ENCODE results near the gene ST7.
"Not testable (repeated sequence)": the region's sequence is repeated elsewhere in the genome, so short reads cannot be mapped to it uniquely, and the experiment has no call there.

ST7 gene

DNA sequence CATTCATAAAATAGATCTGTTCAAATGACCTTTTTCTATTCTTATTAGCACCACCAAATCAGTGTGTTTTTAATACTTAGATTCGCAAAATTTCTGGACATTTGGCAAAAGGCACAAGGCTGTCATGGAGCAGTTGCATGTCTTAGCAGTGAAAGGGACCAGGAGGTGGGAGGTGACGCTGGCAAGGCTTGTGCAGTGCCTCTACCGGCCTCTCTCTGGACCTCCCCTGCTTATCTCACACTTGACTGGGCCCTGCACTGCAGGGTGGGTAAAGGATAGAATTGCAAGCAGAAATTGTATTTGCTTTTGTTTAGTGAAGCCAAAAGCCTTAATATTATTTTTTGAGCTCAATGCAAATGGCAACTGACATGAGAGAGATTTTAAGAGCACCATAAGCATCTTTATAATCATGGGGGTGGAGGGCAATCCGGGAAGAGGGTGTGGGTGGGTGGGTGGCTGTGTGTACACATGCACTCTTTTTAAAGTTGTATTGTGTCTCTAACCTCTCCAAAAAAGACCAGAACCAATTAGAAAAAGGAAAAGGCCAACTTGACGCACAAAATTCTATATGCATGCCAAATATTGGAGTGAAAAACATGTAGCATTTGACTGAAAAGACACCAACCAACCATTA is 263.3 kb downstream of the ST7 start:
- no peak overlapping the region for H3K4me3 ChIP-seq (ENCODE audit: low read length)
- DNase-seq (ENCODE audit: low read depth, low spot score) = no peak

DNA sequence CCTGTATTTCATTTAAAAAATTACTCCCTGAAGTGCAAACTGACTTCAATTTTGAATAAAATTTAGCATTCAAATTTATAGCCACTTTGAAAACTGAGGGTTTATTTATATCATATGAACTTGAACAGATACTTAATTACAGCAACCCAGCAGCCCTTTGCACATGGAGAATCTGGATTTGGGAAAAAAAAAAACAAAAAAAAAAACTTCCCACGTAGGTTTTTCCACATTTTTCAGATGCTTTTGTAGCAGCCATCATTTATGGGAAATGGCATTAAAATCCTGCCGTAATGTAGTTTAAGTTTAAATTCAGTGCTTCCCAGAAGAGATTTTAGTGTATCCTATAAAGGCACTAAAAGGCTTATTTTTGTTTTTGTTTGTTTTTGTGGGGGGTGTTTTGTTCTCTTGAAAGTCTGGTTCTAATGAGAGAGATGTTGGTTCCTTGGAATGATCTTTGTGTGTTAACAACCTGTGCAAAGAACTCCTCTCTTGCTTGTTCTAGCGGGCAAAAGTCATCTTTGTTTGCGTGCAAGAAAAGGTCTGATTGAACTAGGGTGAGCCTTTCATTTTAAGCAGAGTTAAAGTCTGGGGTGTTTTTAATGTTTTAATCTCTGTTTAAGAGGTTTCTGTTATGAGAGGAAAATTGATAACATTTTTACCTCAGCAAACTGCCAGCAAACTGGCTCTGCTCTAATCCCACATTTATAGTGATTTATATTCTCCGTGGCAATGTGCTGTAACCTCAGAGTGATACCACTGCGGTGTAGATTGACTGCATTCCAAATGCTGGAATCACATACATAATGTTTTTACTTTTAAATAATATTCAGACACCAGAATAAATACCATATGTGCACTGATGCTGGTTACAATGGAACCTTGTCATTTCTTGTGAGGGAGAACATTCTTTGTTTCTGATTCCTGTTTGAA is 264.1 kb downstream of the ST7 start:
- no peak overlapping the region for H3K4me3 ChIP-seq (ENCODE audit: low read length)
- DNase-seq (ENCODE audit: low read depth, low spot score) = no peak

DNA sequence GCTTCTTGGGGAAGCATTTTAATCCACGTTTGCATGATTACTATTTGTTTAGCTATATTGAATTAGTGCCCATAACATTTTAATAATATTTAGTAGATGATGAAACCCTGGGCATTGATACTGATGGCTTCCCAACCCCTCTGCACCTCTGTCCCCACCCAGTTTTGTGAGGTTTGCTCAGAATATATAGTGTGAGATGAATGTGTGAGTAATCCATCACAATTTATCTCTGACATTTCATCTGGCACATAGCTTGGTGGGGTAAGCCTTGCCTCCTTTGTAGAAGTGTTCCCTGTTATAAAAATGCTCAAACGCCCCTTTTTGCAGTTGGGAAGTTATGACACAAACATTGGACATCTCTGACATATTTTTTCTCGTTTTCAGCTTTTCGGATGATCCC is 265.4 kb downstream of the ST7 start:
- no peak for DNase-seq (ENCODE audit: low read depth, low spot score)

DNA sequence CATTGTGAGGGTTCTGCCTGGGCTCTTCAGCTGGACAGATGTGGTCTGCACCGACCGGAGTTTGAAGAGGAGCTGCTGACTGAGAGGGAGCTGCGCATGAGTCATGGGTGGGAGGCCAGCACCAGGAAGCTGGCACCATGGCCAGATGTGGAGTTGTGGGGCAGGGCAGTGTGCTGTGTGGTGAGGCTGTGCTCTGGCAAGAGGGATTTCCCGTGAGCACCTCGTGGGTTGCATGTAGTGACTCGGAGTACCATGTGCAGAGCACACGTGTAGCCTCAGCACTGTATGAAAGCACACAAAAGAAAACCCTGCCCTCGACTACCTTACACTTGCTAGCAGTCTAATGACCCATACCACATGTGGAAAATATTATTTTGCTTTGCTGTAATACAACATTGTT is 266.2 kb downstream of the ST7 start:
- no peak overlapping the region for H3K4me3 ChIP-seq (ENCODE audit: low read length)
- DNase-seq (ENCODE audit: low read depth, low spot score) = no peak

More for the DNA sequence above, 265.4 kb downstream of the ST7 start:
- no peak overlapping the region for H3K4me3 ChIP-seq (ENCODE audit: low read length)

- no peak for DNase-seq (ENCODE audit: low read depth, low spot score)
- H3K4me3 ChIP-seq (ENCODE audit: low read length) = no peak overlapping the region
Measured at GRCh38 chr7:117220836-117221235, 267.5 kb downstream of the ST7 start.

GRCh38 chr7:117225536-117225935 is 272.2 kb downstream of the ST7 start:
- no peak overlapping the region for H3K4me3 ChIP-seq (ENCODE audit: low read length)
- no peak for DNase-seq (ENCODE audit: low read depth, low spot score)

DNA sequence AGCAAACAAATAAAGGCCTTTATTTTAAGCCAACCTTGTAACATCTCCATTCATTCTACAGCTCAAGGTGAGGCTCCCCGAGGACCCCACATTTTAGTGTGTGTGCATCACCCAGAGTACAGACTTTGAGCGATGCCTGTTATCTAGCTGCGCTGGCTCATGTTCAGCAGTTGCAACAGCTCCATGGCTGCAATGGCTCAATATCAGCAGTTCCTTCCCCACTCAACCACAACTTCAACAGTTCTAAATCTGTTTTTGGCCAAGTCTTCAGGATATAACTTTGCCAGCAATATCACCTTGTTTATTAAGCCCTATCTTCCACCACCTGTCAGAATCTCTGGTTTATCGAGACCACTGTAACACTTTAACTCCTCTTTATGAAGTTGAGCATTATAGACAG is 273.8 kb downstream of the ST7 start:
- H3K4me3 ChIP-seq (ENCODE audit: low read length) = no peak overlapping the region
- no peak for DNase-seq (ENCODE audit: low read depth, low spot score)

DNA sequence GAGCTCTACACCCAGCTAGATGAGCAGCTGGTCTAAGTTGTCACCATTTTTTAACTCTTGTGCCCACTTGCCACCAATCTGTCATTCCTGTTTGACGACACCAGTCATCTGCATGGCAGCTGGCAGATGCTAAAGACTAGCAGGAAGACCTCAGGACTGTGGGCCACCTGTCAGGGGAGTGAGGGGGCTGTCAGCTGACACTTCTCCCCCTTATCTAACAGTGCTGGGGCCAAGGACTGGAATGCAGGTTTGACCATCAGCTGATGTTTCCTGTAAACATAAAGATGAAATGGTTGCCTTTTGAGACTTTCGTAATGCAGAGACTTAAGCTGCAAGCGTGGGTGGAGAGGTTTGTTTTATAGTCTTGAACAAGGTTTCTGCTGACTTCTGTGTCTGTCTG is 276.0 kb downstream of the ST7 start:
- no peak for DNase-seq (ENCODE audit: low read depth, low spot score)
- no peak overlapping the region for H3K4me3 ChIP-seq (ENCODE audit: low read length)

- no peak for DNase-seq (ENCODE audit: low read depth, low spot score)
- H3K4me3 ChIP-seq (ENCODE audit: low read length) = no peak overlapping the region
Measured at GRCh38 chr7:117230276-117231046, 277.2 kb downstream of the ST7 start.

DNA sequence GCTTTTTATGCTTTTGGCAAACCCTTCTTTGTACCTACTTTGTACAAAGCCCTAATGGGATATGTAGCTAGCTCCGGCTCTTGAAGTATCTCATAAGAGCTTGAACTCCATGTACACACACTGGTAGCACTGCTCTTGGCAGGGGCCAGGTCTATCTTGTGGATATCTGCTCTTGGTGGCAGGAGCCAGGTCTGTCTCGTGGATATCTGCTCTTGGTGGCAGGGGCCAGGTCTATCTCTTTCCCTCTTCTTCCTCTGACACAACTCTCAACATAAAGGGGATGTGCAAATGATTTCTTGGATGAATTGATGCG is 277.7 kb downstream of the ST7 start:
- H3K4me3 ChIP-seq (ENCODE audit: low read length) = no peak overlapping the region
- no peak for DNase-seq (ENCODE audit: low read depth, low spot score)

GRCh38 chr7:117237646-117238045 is 284.3 kb downstream of the ST7 start:
- H3K4me3 ChIP-seq (ENCODE audit: low read length) = no peak overlapping the region
- no peak for DNase-seq (ENCODE audit: low read depth, low spot score)

- DNase-seq (ENCODE audit: low read depth, low spot score) = no peak
- H3K4me3 ChIP-seq (ENCODE audit: low read length) = no peak overlapping the region
Measured at GRCh38 chr7:117238472-117238871, 285.2 kb downstream of the ST7 start.

GRCh38 chr7:117238937-117239336 is 285.6 kb downstream of the ST7 start:
- no peak for DNase-seq (ENCODE audit: low read depth, low spot score)
- no peak overlapping the region for H3K4me3 ChIP-seq (ENCODE audit: low read length)

GRCh38 chr7:117241088-117241487 is 287.8 kb downstream of the ST7 start:
- H3K4me3 ChIP-seq (ENCODE audit: low read length) = no peak overlapping the region
- DNase-seq (ENCODE audit: low read depth, low spot score) = no peak

DNA sequence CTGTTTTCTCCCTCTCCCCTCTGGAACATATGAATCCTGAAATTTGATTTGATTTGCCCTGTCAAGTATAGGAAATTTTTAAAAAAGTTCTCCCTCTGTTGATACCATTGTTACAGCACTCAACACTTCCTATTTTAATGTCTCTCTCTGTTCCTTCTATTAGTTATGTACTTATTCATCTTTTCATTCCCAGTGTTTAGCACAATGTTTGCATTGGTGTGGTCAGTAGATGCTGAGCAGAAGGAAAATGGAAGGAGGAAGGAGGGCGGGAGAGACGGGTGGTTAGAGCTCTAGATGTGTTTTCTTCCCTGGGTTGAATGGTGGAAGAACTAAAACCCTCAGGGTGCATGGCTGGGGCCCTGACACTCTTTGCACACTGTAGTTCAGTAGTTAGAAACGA is 290.1 kb downstream of the ST7 start:
- DNase-seq (ENCODE audit: low read depth, low spot score) = no peak

GRCh38 chr7:117245703-117246102 is 292.4 kb downstream of the ST7 start:
- H3K4me3 ChIP-seq (ENCODE audit: low read length); DNase-seq (ENCODE audit: low read depth, low spot score): not testable (repeated sequence)

More for the DNA sequence above, 290.1 kb downstream of the ST7 start:
- H3K4me3 ChIP-seq (ENCODE audit: low read length) = no peak overlapping the region

DNA sequence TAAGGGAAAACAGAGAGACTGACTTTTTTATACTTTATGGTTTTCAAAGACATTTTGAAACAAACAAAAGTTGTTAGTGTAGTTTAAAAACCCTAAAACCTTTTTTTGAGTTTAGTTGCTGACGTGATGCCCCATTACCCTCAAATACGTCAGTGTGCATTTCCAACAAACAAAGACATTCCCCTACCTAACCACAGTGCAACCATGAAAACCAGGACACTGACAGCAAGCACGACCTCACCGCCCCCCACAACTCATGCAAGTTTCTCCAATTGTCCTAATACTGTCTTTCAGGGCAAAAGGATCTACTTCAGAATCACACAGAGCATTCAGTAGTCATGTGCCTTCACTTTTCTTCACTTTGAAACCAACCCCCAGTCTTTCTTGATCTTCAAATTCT is 294.5 kb downstream of the ST7 start:
- no peak for DNase-seq (ENCODE audit: low read depth, low spot score)
- H3K4me3 ChIP-seq (ENCODE audit: low read length) = no peak overlapping the region

GRCh38 chr7:117248829-117249228 is 295.5 kb downstream of the ST7 start:
- no peak overlapping the region for H3K4me3 ChIP-seq (ENCODE audit: low read length)
- no peak for DNase-seq (ENCODE audit: low read depth, low spot score)

- DNase-seq (ENCODE audit: low read depth, low spot score) = no peak
Measured at GRCh38 chr7:117249696-117250095, 296.4 kb downstream of the ST7 start.

GRCh38 chr7:117250245-117250644 is 296.9 kb downstream of the ST7 start:
- no peak overlapping the region for H3K4me3 ChIP-seq (ENCODE audit: low read length)
- no peak for DNase-seq (ENCODE audit: low read depth, low spot score)

More at GRCh38 chr7:117249696-117250095, 296.4 kb downstream of the ST7 start:
- H3K4me3 ChIP-seq (ENCODE audit: low read length) = no peak overlapping the region
